BLaER1 treated with 17β-estradiol and CSF1 and Interleukin-3, amounts not matched to agents 10 nM and 100 nM (cell line): Measurements from ENCODE around the gene ANKRD31.
"Not testable (repeated sequence)": the region's sequence is repeated elsewhere in the genome, so short reads cannot be mapped to it uniquely, and the experiment has no call there.

ENCODE experiments used
- H3K27ac ChIP-seq, 11 experiments: shearing (Covaris generic); formaldehyde crosslinking; 2 replicates each; pipeline ENCODE4 v1.8.1; 2022
- H3K27me3 ChIP-seq, 11 experiments: shearing (Covaris generic); formaldehyde crosslinking; 2 replicates each; pipeline ENCODE4 v1.8.1; 2022
- H3K36me3 ChIP-seq, 11 experiments: shearing (Covaris generic); formaldehyde crosslinking; 2 replicates each; pipeline ENCODE4 v1.8.1; 2022
- H3K4me1 ChIP-seq, 10 experiments: shearing (Covaris generic); formaldehyde crosslinking; 2 replicates each; pipeline ENCODE4 v1.8.1; 2022
- H3K4me2 ChIP-seq, 11 experiments: shearing (Covaris generic); formaldehyde crosslinking; 2 replicates each; pipeline ENCODE4 v1.8.1; 2022
- H3K4me3 ChIP-seq, 10 experiments: shearing (Covaris generic); formaldehyde crosslinking; 2 replicates each; pipeline ENCODE4 v1.8.1; 2022
- H3K9ac ChIP-seq, 11 experiments: shearing (Covaris generic); formaldehyde crosslinking; 2 replicates each; pipeline ENCODE4 v1.8.1; 2022
- H3K9me3 ChIP-seq, 11 experiments: shearing (Covaris generic); formaldehyde crosslinking; replicated peaks in 1 of 11; 2 replicates each; pipeline ENCODE4 v1.8.1; 2022
- H4K20me1 ChIP-seq, 11 experiments: shearing (Covaris generic); formaldehyde crosslinking; 2 replicates each; pipeline ENCODE4 v1.8.1; 2022
- Cebpa-rat ChIP-seq, 11 experiments: shearing (Covaris generic); IDR thresholded peaks; 2 replicates each; pipeline ENCODE4 v1.8.1; 2022

Gene ANKRD31

GRCh38 chr5:75130818-75131349, 105.8 kb downstream of the ANKRD31 start:
- H3K36me3 ChIP-seq = no peaks in the 10 kb centered on the region
- no peak overlapping the region for H3K4me3 ChIP-seq
- no peak overlapping the region for H3K27ac ChIP-seq
- no peak overlapping the region for H3K9ac ChIP-seq
- no peak for TF ChIP-seq Cebpa-rat (IDR thresholded peaks at IDR 0.05)
- H3K4me1 ChIP-seq = no peaks in the 10 kb centered on the region
- no peaks in the 10 kb centered on the region for H3K27me3 ChIP-seq
- H4K20me1 ChIP-seq = no peaks in the 10 kb centered on the region
- peaks cover 26 to 35% (median 32%) of the 10 kb centered on the region in 11 experiments; a peak in 21 of 22 replicates for H3K9me3 ChIP-seq
- no peak overlapping the region for H3K4me2 ChIP-seq

GRCh38 chr5:75116856-75117255, 119.8 kb downstream of the ANKRD31 start:
- Histone ChIP-seq H3K4me2 (no peak overlapping the region), H3K9ac (no peak overlapping the region), H3K4me1 (no peaks in the 10 kb centered on the region), H4K20me1 (no peaks in the 10 kb centered on the region), H3K9me3 (peaks cover 0 to 22% (median 3%) of the 10 kb centered on the region in 11 experiments; a peak in 7 of 22 replicates), H3K36me3 (no peaks in the 10 kb centered on the region), H3K4me3 (no peak overlapping the region), H3K27me3 (no peaks in the 10 kb centered on the region), H3K27ac (no peak overlapping the region)
- no peak for TF ChIP-seq Cebpa-rat (IDR thresholded peaks at IDR 0.05)

- H3K4me2 ChIP-seq = not testable (repeated sequence)
Observed at GRCh38 chr5:75114311-75114710, 122.4 kb downstream of the ANKRD31 start.

GRCh38 chr5:75113354-75114113, 123.1 kb downstream of the ANKRD31 start:
- H3K36me3 ChIP-seq = no peaks in the 10 kb centered on the region

More at GRCh38 chr5:75114311-75114710, 122.4 kb downstream of the ANKRD31 start:
- not testable (repeated sequence) for H3K9ac ChIP-seq, H3K27me3 ChIP-seq, H3K27ac ChIP-seq, H4K20me1 ChIP-seq, H3K9me3 ChIP-seq, H3K4me1 ChIP-seq, H3K4me3 ChIP-seq, H3K36me3 ChIP-seq

GRCh38 chr5:75108931-75109596, 127.6 kb downstream of the ANKRD31 start:
- Histone ChIP-seq H3K4me2 (no peak overlapping the region), H3K27ac (no peak overlapping the region), H3K36me3 (no peaks in the 10 kb centered on the region), H3K4me3 (no peak overlapping the region), H3K9ac (no peak overlapping the region), H3K27me3 (no peaks in the 10 kb centered on the region), H4K20me1 (no peaks in the 10 kb centered on the region), H3K4me1 (no peaks in the 10 kb centered on the region), H3K9me3 (no peaks in the 10 kb centered on the region)
- TF ChIP-seq Cebpa-rat (IDR thresholded peaks at IDR 0.05) = no peak

More at GRCh38 chr5:75113354-75114113, 123.1 kb downstream of the ANKRD31 start:
- Histone ChIP-seq H3K9me3 (no peaks in the 10 kb centered on the region), H3K27ac (no peak overlapping the region), H3K4me1 (no peaks in the 10 kb centered on the region), H3K9ac (no peak overlapping the region), H4K20me1 (no peaks in the 10 kb centered on the region), H3K4me3 (no peak overlapping the region), H3K4me2 (no peak overlapping the region), H3K27me3 (no peaks in the 10 kb centered on the region)
- TF ChIP-seq Cebpa-rat (IDR thresholded peaks at IDR 0.05) = no peak

- Histone ChIP-seq H3K9me3 (0 out of 22 replicates have a peak, but pooled peaks cover 0 to under 1% (median 0%) of the 10 kb centered on the region in 11 experiments), H3K9ac (no peak overlapping the region), H3K4me1 (no peaks in the 10 kb centered on the region), H3K27me3 (no peaks in the 10 kb centered on the region), H4K20me1 (no peaks in the 10 kb centered on the region), H3K4me3 (no peak overlapping the region), H3K4me2 (no peak overlapping the region), H3K36me3 (no peaks in the 10 kb centered on the region), H3K27ac (no peak overlapping the region)
- no peak for TF ChIP-seq Cebpa-rat (IDR thresholded peaks at IDR 0.05)
Observed at GRCh38 chr5:75108515-75108914, 128.2 kb downstream of the ANKRD31 start.

GRCh38 chr5:75095956-75096355, 140.7 kb downstream of the ANKRD31 start:
- not testable (repeated sequence) for H3K4me3 ChIP-seq, H3K9ac ChIP-seq, H3K4me2 ChIP-seq, H4K20me1 ChIP-seq, H3K27ac ChIP-seq, H3K27me3 ChIP-seq, H3K36me3 ChIP-seq, H3K9me3 ChIP-seq
- H3K4me1 ChIP-seq = peaks cover 4 to 14% (median 11%) of the 10 kb centered on the region in 10 experiments; a peak in 16 of 20 replicates

GRCh38 chr5:75091597-75091996, 145.1 kb downstream of the ANKRD31 start:
- no peak for TF ChIP-seq Cebpa-rat (IDR thresholded peaks at IDR 0.05)
- Histone ChIP-seq H3K4me1 (peaks cover 4 to 24% (median 20%) of the 10 kb centered on the region in 10 experiments; a peak in 16 of 20 replicates), H3K9me3 (no peaks in the 10 kb centered on the region), H3K27me3 (no peaks in the 10 kb centered on the region), H3K9ac (no peak overlapping the region), H3K36me3 (no peaks in the 10 kb centered on the region), H3K27ac (no peak overlapping the region), H3K4me2 (peak overlapping the region in 7 of 11 experiments; percentile 19 to 60 (median 50); a peak in 15 of 22 replicates), H4K20me1 (no peaks in the 10 kb centered on the region), H3K4me3 (no peak overlapping the region)

GRCh38 chr5:75089662-75090061, 147.0 kb downstream of the ANKRD31 start:
- Histone ChIP-seq H3K4me1 (peaks cover 0 to 24% (median 19%) of the 10 kb centered on the region in 10 experiments; a peak in 12 of 20 replicates), H3K9ac (no peak overlapping the region)
- no peak for TF ChIP-seq Cebpa-rat (IDR thresholded peaks at IDR 0.05)

More at GRCh38 chr5:75089662-75090061, 147.0 kb downstream of the ANKRD31 start:
- Histone ChIP-seq H3K4me3 (no peak overlapping the region), H3K36me3 (no peaks in the 10 kb centered on the region), H3K27ac (no peak overlapping the region), H4K20me1 (no peaks in the 10 kb centered on the region), H3K27me3 (no peaks in the 10 kb centered on the region), H3K9me3 (no peaks in the 10 kb centered on the region), H3K4me2 (peak overlapping the region in 2 of 11 experiments; percentile 54 to 60; a peak in 4 of 22 replicates)
